ENCODE results near the gene SMIM41. TPM values are rescaled to one million over a fixed set of nuclear protein-coding genes. Genes with fewer than 3 reads are reported as not detected.
"Not testable (repeated sequence)": the region's sequence is repeated elsewhere in the genome, so short reads cannot be mapped to it uniquely, and the experiment has no call there.

SMIM41 gene
- total RNA-seq, 2 experiments from 2014 or later: not detected

DNA sequence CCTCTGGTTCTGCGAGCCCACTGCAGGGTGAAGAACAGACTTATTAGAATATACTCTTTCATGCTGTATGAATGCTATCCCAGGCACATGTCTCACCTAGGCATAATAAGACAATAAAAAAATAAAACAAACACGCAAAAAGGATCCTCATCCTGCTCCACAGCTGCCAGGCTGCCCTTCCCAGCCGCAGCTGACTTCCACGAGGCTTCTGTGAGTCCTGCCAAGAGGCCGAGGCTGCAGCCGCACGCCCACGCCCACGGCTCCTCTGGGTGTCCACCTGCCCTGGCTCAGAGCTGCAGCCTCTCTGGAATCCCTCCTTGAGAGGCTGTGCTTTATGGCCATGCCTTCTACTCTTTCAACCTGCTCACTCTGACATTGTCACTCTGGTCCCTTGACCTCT lies 6.9 kb downstream of the SMIM41 start:
- H3K4me1 Mint-ChIP-seq: peaks cover 13% of the 10 kb centered on the region
- H3K27ac Mint-ChIP-seq: no peak overlapping the region
- CTCF ChIA-PET: interaction anchor here (1.6 to 3.1 kb wide), 3 partner anchors 8 to 63 kb away, joined by 4 to 22 read pairs (median 5); no protein-coding TSS in a partner anchor
- peaks cover 38% of the 10 kb centered on the region for H3K27me3 Mint-ChIP-seq
- no peaks in the 10 kb centered on the region for H3K36me3 Mint-ChIP-seq (ENCODE audit: low read depth)
- H3K9me3 Mint-ChIP-seq: no peaks in the 10 kb centered on the region
- DNase-seq: no peak
- POLR2A ChIA-PET: no interaction called here
- no peak overlapping the region for H3K4me3 Mint-ChIP-seq

DNA sequence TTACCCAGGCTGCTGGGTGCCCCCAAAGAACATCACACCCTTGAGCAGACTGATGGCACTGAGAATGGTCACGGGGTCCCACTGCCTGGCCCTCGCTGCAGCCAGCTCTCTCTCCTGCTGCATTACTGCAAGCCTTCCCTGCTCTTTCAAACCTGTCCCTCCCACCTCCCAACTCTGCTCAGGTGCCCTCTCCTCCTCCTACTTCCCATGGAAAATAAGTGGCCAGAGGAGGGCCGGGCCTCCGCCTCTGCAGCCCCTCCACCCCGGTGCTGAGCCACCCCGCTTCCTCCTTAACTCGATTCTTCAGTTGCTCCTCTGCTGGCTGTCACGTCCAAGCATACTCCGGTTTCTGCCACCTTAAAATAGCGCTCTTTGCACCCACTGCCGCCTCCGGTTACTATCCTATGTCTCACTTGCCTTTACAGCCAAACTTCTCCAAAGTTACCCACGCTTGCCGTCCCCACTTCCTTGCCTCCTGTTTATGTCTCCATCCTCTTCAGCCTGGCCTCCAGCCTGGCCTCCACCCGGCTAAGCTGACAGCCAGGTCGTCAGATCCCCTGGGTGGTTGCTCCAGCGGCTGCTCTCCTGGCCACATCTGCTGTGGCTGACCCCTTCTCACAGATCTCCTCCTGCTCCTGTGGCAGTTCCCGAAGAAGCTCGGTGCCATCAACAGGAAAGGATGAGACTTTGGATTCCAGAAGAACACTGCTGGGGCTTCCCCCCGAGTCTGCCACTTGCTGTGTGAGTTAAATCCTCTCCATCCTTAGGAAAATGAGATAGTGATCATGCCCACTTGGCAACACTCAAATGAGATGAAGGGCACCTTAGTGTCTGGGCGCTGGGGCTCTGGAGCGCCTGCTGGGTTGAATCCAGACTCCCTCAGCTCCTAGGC lies 7.7 kb downstream of the SMIM41 start:
- no peak for DNase-seq
- H3K27ac Mint-ChIP-seq: peak overlapping the region; percentile 44
- H3K4me3 Mint-ChIP-seq: no peak overlapping the region
- ChIA-PET CTCF (interaction anchor here (3.1 kb wide), 1 partner anchor 62 kb away, joined by 22 read pairs; no protein-coding TSS in a partner anchor), POLR2A (no interaction called here)
- H3K4me1 Mint-ChIP-seq: peaks cover 7% of the 10 kb centered on the region
- no peaks in the 10 kb centered on the region for H3K9me3 Mint-ChIP-seq
- H3K36me3 Mint-ChIP-seq (ENCODE audit: low read depth): no peaks in the 10 kb centered on the region
- peaks cover 47% of the 10 kb centered on the region for H3K27me3 Mint-ChIP-seq

DNA sequence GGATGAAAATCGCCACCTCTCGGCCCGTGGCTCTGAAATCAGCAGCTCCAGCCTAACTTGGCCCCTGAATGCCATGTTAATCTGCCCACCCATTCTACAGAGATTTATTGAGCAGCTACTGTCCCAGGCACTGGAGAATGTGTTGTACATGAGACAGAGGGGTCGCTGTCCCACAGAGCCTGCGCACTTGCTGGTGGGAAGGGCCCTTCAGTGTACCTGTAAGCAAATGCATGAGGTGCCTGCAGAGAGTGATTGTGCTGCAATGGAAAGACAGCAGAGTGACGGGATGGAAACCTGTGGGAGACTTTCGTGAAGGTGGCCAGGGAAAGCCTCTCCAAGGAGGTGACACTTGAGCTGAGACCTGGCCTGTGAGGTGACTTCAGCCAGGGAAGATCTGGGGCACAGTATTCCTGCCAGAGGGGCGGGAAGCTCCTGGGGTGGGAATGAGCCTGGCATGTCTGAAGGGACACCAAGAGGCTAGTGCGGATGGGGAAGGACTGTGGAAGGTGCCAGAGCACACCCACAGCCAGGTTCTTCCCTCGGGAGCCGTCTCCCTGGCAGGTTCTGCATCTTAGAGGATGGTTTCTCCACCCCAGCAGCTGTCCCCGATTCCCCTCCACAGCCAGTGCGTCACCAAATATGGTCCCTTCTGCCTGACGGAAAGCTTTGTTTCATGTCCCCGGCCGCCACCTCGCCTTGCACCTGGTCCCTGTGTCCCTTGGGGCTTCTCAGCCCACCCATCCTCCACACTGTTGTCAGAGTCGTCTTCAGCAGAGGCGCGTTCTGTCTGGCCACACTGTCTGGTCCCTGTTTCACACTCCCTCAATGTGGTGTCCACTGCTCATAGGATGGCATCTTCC lies 8.7 kb downstream of the SMIM41 start:
- peaks cover 6% of the 10 kb centered on the region for H3K4me1 Mint-ChIP-seq
- CTCF ChIA-PET: interaction anchor here (3.1 kb wide), 1 partner anchor 63 kb away, joined by 22 read pairs; no protein-coding TSS in a partner anchor
- no peaks in the 10 kb centered on the region for H3K36me3 Mint-ChIP-seq (ENCODE audit: low read depth)
- no peak overlapping the region for H3K4me3 Mint-ChIP-seq
- H3K27ac Mint-ChIP-seq: no peak overlapping the region
- DNase-seq: no peak
- H3K9me3 Mint-ChIP-seq: no peaks in the 10 kb centered on the region
- peaks cover 52% of the 10 kb centered on the region for H3K27me3 Mint-ChIP-seq
- POLR2A ChIA-PET: no interaction called here

DNA sequence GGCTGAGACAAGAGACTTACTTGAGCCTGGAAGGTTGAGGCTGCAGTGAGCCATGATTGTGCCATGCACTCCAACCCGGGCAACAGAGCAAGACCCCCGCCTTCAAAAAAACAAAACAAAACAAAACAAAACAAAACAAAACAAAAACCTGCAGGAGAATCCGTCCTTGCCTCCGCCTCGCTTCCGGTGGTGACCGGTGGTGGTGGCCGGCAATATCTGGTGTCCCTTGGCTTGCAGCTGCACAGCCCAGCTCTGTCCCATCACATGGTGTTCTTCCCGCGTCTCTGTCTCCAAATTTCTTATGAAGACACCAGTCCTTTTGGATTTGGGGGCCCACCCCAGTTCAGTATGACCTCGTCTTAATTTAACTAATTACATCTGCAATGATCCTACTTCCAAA lies 10.0 kb downstream of the SMIM41 start:
- Mint-ChIP-seq H3K9me3 (no peaks in the 10 kb centered on the region), H3K27me3 (peaks cover 52% of the 10 kb centered on the region)
- POLR2A ChIA-PET: interaction anchor here (0.6 kb wide), 1 partner anchor 727 kb away, joined by 3 read pairs; no protein-coding TSS in a partner anchor

DNA sequence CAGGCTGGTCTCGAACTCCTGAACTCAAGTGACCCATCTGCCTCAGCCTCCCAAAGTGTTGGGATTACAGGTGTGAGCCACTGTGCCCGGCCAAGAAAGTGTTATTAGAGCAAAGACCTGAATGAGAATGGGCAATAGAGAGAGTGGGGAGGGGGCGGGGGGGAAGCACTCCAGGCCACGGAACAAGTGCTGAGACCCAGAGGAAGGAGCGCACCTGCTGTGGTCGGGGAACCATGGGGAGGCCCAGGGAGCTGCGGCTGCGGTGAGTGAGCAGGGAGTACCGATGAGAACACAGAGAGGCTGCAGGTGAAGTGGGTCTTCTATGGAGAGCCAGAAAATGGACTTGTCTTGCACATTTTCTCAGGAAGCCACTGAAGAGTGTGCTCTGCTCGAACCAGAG lies 10.8 kb downstream of the SMIM41 start:
- Mint-ChIP-seq H3K27me3 (peaks cover 52% of the 10 kb centered on the region), H3K27ac (no peak overlapping the region), H3K4me1 (no peaks in the 10 kb centered on the region), H3K36me3 (ENCODE audit: low read depth) (no peaks in the 10 kb centered on the region), H3K4me3 (no peak overlapping the region), H3K9me3 (no peaks in the 10 kb centered on the region)
- ChIA-PET POLR2A (no interaction called here), CTCF (interaction anchor here (1.3 to 1.9 kb wide), 2 partner anchors 65 to 67 kb away, joined by 4 to 14 read pairs; no protein-coding TSS in a partner anchor)
- DNase-seq: no peak

More for the DNA sequence above, 10.0 kb downstream of the SMIM41 start:
- DNase-seq: no peak
- H3K4me1 Mint-ChIP-seq: no peaks in the 10 kb centered on the region
- H3K36me3 Mint-ChIP-seq (ENCODE audit: low read depth): no peaks in the 10 kb centered on the region
- CTCF ChIA-PET: interaction anchor here (0.6 kb wide), 1 partner anchor 488 kb away, joined by 4 read pairs; no protein-coding TSS in a partner anchor
- H3K27ac Mint-ChIP-seq: no peak overlapping the region
- H3K4me3 Mint-ChIP-seq: no peak overlapping the region

DNA sequence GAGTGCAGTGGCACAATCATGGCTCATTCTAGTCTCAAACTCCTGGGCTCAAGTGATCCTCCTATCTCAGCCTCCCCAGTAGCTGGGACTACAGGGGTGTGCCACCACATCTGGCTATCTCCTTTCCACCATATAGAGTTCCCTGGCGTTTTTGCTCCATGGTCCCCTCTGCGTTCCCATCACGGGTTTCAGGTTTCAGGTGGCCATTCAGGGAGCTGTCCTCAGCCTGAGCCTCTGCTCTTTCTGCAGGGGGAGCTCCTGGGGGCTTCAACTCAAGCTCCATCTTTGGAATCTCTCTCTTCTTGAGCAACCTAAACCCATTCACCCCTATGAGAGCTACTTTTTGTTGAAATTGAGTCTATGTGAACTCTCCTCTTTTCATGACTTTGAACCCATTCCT lies 11.6 kb downstream of the SMIM41 start:
- H3K4me1 Mint-ChIP-seq: no peaks in the 10 kb centered on the region

DNA sequence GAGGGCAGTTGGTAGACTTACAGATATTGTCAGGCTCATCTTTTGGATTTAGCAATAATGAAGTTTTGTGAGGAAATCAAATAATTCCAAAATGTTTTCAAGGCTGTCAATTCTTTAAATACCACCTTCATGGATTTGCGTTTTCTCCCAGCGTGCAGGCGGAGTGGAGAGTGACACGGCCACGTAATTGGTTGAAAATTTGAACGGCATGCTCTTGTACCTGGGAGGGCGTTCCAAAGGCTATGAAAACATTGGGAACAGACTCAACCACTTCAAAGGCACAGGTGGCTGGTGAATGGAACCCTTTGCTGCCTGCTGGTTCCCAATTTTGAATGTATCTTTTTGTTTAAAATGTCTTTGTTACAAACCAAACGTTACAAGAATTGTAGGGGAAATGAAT lies 12.4 kb downstream of the SMIM41 start:
- CTCF ChIA-PET: interaction anchor here (1.9 kb wide), 1 partner anchor 66 kb away, joined by 14 read pairs; no protein-coding TSS in a partner anchor
- H3K27ac Mint-ChIP-seq: no peak overlapping the region
- H3K4me1 Mint-ChIP-seq: no peaks in the 10 kb centered on the region
- DNase-seq: no peak
- POLR2A ChIA-PET: no interaction called here
- peaks cover 52% of the 10 kb centered on the region for H3K27me3 Mint-ChIP-seq
- H3K4me3 Mint-ChIP-seq: no peak overlapping the region
- H3K9me3 Mint-ChIP-seq: no peaks in the 10 kb centered on the region
- no peaks in the 10 kb centered on the region for H3K36me3 Mint-ChIP-seq (ENCODE audit: low read depth)

More for the DNA sequence above, 11.6 kb downstream of the SMIM41 start:
- no peak overlapping the region for H3K27ac Mint-ChIP-seq
- H3K4me3 Mint-ChIP-seq: no peak overlapping the region
- no peaks in the 10 kb centered on the region for H3K36me3 Mint-ChIP-seq (ENCODE audit: low read depth)
- peaks cover 52% of the 10 kb centered on the region for H3K27me3 Mint-ChIP-seq
- no peak for DNase-seq
- ChIA-PET POLR2A (no interaction called here), CTCF (interaction anchor here (0.9 to 1.9 kb wide), 4 partner anchors 21 to 68 kb away, joined by 4 to 14 read pairs (median 4); partner anchors contain the start of gene ATG101)
- H3K9me3 Mint-ChIP-seq: no peaks in the 10 kb centered on the region

DNA sequence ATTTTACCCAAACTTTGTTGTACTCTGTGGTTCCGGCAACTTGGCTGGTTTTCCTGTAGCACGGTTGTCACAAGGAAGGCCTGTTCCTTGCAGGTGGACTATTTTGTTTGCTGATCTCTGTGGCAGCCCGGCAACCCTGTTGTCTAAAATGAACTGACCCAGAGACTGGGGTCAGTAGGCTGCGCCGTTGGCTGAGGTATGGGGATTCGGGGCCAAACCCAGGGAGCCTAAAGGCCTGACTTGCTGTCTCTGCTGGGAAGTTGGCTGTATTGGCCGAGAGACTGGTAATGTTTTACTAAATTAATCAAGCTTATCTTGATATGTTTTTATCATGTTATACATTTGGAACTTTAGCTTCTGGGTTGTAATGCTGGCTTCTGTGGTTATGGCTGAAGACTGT lies 13.8 kb downstream of the SMIM41 start:
- H3K27me3 Mint-ChIP-seq: peaks cover 39% of the 10 kb centered on the region
- POLR2A ChIA-PET: interaction anchor here (0.7 kb wide), 1 partner anchor 472 kb away, joined by 7 read pairs; no protein-coding TSS in a partner anchor
- H3K36me3 Mint-ChIP-seq (ENCODE audit: low read depth): no peaks in the 10 kb centered on the region

DNA sequence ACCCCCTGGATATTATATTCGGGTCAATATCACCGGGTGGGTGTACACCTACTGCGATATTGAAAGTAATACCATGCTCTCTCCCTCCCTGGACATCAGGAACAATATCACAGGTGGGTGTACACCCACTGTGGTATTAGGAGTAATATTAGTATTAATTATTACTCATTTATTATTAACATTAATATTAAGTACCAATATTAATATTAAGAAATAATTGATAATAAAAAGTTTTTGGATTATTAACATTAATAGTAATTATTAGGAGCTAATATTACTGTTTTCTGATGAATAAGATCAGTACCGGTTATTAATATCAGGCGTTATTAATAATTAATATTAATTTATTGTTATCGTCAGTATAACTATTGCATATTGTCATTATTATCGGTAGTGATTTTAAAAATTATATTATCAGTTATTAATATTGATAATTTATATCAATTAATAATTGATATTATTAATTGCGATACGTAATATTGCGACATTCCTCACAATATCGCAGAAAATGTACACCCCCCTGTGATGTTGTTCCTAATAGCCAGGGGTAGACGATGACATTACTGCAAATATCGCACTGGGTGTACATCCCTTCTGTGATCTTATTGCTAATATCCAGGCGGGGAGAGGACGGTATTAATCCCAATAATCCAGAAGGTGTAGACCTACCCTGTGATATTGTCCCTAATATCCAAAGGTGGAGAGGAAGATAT lies 17.0 kb downstream of the SMIM41 start:
- no peaks in the 10 kb centered on the region for H3K4me1 Mint-ChIP-seq
- no peaks in the 10 kb centered on the region for H3K9me3 Mint-ChIP-seq
- DNase-seq: no peak
- H3K36me3 Mint-ChIP-seq (ENCODE audit: low read depth): no peaks in the 10 kb centered on the region
- ChIA-PET CTCF (no interaction called here), POLR2A (no interaction called here)
- no peak overlapping the region for H3K4me3 Mint-ChIP-seq
- peaks cover 20% of the 10 kb centered on the region for H3K27me3 Mint-ChIP-seq
- H3K27ac Mint-ChIP-seq: no peak overlapping the region

More for the DNA sequence above, 13.8 kb downstream of the SMIM41 start:
- DNase-seq: no peak
- no peaks in the 10 kb centered on the region for H3K9me3 Mint-ChIP-seq
- no peak overlapping the region for H3K4me3 Mint-ChIP-seq
- H3K27ac Mint-ChIP-seq: no peak overlapping the region
- CTCF ChIA-PET: interaction anchor here (1.5 kb wide), 1 partner anchor 68 kb away, joined by 3 read pairs; no protein-coding TSS in a partner anchor
- H3K4me1 Mint-ChIP-seq: no peaks in the 10 kb centered on the region

DNA sequence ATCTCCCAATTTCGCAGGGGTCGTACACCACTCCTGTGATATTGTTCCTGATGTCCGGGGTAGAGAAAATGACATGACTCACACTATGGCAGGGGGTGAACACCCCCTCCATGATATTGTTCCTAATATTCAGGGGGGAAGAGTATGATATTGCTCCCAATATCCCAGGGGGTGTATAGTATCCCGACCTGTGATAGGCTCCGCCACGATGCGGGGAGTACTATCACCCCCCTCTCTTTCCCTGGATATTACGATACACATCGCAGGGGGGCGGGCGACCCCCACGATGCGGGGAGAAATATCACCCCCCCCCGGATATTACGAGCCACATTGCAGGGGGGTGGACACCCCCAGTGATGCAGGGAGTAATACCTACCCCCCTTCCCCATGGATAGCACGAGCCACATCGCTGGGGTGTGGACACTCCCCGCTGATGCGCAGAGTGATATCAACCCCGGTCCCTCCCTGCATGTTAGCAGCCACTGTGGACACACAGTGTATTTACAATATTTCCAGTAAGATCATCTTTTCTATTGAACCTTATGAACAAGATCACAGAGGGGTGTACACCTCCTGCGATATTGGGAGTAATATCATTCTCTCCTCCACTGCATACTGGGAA lies 17.7 kb downstream of the SMIM41 start:
- H3K27ac Mint-ChIP-seq: no peak overlapping the region
- H3K27me3 Mint-ChIP-seq: peaks cover 17% of the 10 kb centered on the region
- POLR2A ChIA-PET: no interaction called here
- no peaks in the 10 kb centered on the region for H3K4me1 Mint-ChIP-seq
- H3K4me3 Mint-ChIP-seq: no peak overlapping the region
- CTCF ChIA-PET: no interaction called here
- H3K9me3 Mint-ChIP-seq: no peaks in the 10 kb centered on the region
- no peaks in the 10 kb centered on the region for H3K36me3 Mint-ChIP-seq (ENCODE audit: low read depth)
- DNase-seq: no peak

DNA sequence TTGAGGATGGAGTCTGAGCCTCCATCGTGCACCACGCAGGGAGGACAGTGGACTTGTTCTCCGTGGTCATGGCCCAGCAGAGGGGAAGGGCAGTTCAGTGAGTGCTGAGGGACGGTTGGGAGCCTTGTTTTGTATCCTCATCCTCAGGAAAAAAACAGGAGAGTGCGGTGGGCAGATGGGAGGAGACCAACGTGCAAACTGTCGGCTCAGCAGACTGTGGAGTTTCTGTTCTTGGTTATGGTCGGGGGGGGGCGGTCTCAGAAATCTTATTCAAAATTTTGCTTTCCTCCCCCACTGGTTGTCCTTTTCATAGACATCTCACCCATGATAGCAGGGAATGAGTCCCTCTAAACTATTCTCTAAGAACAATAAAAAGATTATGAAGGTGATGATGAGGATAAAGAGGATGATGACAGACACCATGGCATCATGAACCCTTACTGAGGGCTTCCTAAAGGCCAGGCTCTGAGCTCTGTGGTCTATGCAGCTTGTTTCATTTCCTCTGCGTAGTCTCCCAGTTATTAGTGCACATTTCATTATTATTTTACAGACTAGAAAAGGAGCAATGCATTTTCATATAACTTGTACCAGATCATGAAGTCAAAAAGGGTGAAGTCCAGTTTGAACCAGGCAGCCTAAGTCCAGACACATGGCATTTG lies 25.1 kb downstream of the SMIM41 start:
- H3K4me3 Mint-ChIP-seq; H3K4me1 Mint-ChIP-seq; POLR2A ChIA-PET; H3K9me3 Mint-ChIP-seq; H3K27ac Mint-ChIP-seq; H3K36me3 Mint-ChIP-seq (ENCODE audit: low read depth); DNase-seq: not testable (repeated sequence)
- CTCF ChIA-PET: interaction anchor here (1.2 to 1.6 kb wide), 2 partner anchors 80 to 124 kb away, joined by 3 to 8 read pairs; no protein-coding TSS in a partner anchor
- peaks cover 44% of the 10 kb centered on the region for H3K27me3 Mint-ChIP-seq

Data from activated CD4-positive, alpha-beta T cell treated with anti-CD3 and anti-CD28 coated beads, Interleukin-2, amount 10 ng/mL, durations not matched to agents 7 days and 5 days (primary cell).